Hepatocyte (in vitro differentiated cells): ENCODE measurements around the gene LEMD2. TPM values are rescaled to one million over a fixed set of nuclear protein-coding genes. Genes with fewer than 3 reads are reported as not detected.

Source experiments
- DNase-seq: peaks from one replicate; pipeline ENCODE4 v3.0.0-alpha.2; 2016; ENCODE audit warnings: low spot score
- H2AFZ ChIP-seq: fragments of 200-600 bp; sonication (generic); 2 replicates; pipeline ENCODE4 v1.6.0; 2016; ENCODE audit warnings: antibody characterized with exemption, mild to moderate bottlenecking
- H3K27ac ChIP-seq: fragments of 200-600 bp; sonication (generic); 2 replicates; pipeline ENCODE4 v1.5.1; 2016; ENCODE audit warnings: mild to moderate bottlenecking
- H3K27me3 ChIP-seq: fragments of 200-600 bp; sonication (generic); 2 replicates; pipeline ENCODE4 v1.6.1; 2016
- H3K36me3 ChIP-seq: fragments of 200-600 bp; sonication (generic); replicated peaks from 2 replicates; pipeline ENCODE4 v1.5.1; 2016; ENCODE audit warnings: low read depth; ENCODE audit not compliant: insufficient read depth
- H3K4me1 ChIP-seq: fragments of 200-600 bp; sonication (generic); 2 replicates; pipeline ENCODE4 v1.5.1; 2016; ENCODE audit warnings: mild to moderate bottlenecking, moderate library complexity; ENCODE audit not compliant: insufficient read depth
- H3K4me2 ChIP-seq: fragments of 200-600 bp; sonication (generic); 2 replicates; pipeline ENCODE4 v1.6.0; 2016
- H3K4me3 ChIP-seq: fragments of 200-600 bp; sonication (generic); 2 replicates; pipeline ENCODE4 v1.5.1; 2016; ENCODE audit warnings: mild to moderate bottlenecking
- H3K79me2 ChIP-seq: fragments of 200-600 bp; sonication (generic); 2 replicates; pipeline ENCODE4 v1.6.0; 2017; ENCODE audit warnings: mild to moderate bottlenecking
- H3K9me2 ChIP-seq: fragments of 200-600 bp; sonication (generic); replicated peaks from 2 replicates; pipeline ENCODE4 v1.6.0; 2017; ENCODE audit warnings: mild to moderate bottlenecking; ENCODE audit not compliant: insufficient read depth
- H3K9me3 ChIP-seq: fragments of 200-600 bp; sonication (generic); 2 replicates; pipeline ENCODE4 v1.5.1; 2016; ENCODE audit warnings: low read depth, mild to moderate bottlenecking
- H4K20me1 ChIP-seq: fragments of 200-600 bp; sonication (generic); 2 replicates; pipeline ENCODE4 v1.6.0; 2016; ENCODE audit warnings: mild to moderate bottlenecking; ENCODE audit not compliant: insufficient read depth, poor library complexity, severe bottlenecking
- CTCF ChIP-seq: fragments of 200-600 bp; sonication (generic); IDR thresholded peaks from 2 replicates; pipeline ENCODE4 v1.5.1; 2016; ENCODE audit warnings: antibody characterized with exemption, mild to moderate bottlenecking; ENCODE audit not compliant: poor library complexity
- EZH2 ChIP-seq: fragments of 200-600 bp; sonication (generic); IDR thresholded peaks from 2 replicates; pipeline ENCODE4 v1.6.1; 2016; ENCODE audit warnings: antibody characterized with exemption, mild to moderate bottlenecking, borderline replicate concordance
- EZH2phosphoT487 ChIP-seq: fragments of 200-600 bp; sonication (generic); IDR thresholded peaks from one replicate; pipeline ENCODE4 v1.6.1; 2018; ENCODE audit warnings: antibody characterized with exemption, mild to moderate bottlenecking, low read depth, moderate library complexity; ENCODE audit not compliant: unreplicated experiment, severe bottlenecking
- WGBS: methylation state at CpG from one replicate; pipeline ENCODE4 v1.1.6; 2016; ENCODE audit warnings: low lambda C conversion rate; ENCODE audit errors: missing lambda C conversion rate; 5-methylcytosine and 5-hydroxymethylcytosine counted together
- polyA plus RNA-seq: library from polyadenylated mRNA; unstranded; fragments of >200 nt; fragmentation: Nextera tagmentation; extraction: Ambion mirVana; gene quantifications from 2 replicates; pipeline ENCODE4 v1.2.1, GENCODE V29; 2016
- total RNA-seq: library from RNA; depleted of rRNA; stranded (reverse); fragments of >200 nt; gene quantifications from 2 replicates; pipeline ENCODE4 v1.2.3, GENCODE V29; 2014

Gene LEMD2
- total RNA-seq: 38.1 and 41.5 TPM in 2 replicates
- polyA plus RNA-seq: 66.3 and 68.2 TPM in 2 replicates

- H3K27me3 ChIP-seq: no peaks in the 10 kb centered on the region
- H3K9me2 ChIP-seq: no peaks in the 10 kb centered on the region
- peaks cover 31% of the 10 kb centered on the region for H3K4me1 ChIP-seq
- no peaks in the 10 kb centered on the region for H3K9me3 ChIP-seq
- DNase-seq: peak; percentile 96
- TF ChIP-seq EZH2 (no peak), EZH2phosphoT487 (no peak), CTCF (no peak)
- H3K4me2 ChIP-seq: peak within 1 kb of the TSS; percentile 94
- 6% methylated on average over 74 of the region's 86 CpGs for WGBS
- peak within 1 kb of the TSS; percentile 83 for H3K4me3 ChIP-seq
- peak within 1 kb of the TSS; percentile 99 for H2AFZ ChIP-seq
- peaks cover 44% of the 10 kb centered on the region for H3K79me2 ChIP-seq
- H4K20me1 ChIP-seq: peaks cover 39% of the 10 kb centered on the region
- H3K27ac ChIP-seq: peak within 1 kb of the TSS; percentile 98
- H3K36me3 ChIP-seq: no peaks in the 10 kb centered on the region
These were observed at the start of gene LEMD2 for GRCh38 chr6:33788694-33789549. LEMD2 (minus strand) TSS chr6:33789130; CDS start chr6:33789116, 14 bp downstream.

GRCh38 chr6:33837971-33838665 lies 49.2 kb upstream of the LEMD2 start:
- Histone ChIP-seq H3K79me2 (no peaks in the 10 kb centered on the region), H4K20me1 (no peaks in the 10 kb centered on the region), H3K27ac (peak overlapping the region; percentile 38), H3K4me1 (peaks cover 28% of the 10 kb centered on the region), H3K4me2 (no peak overlapping the region), H3K9me3 (no peaks in the 10 kb centered on the region), H3K27me3 (no peaks in the 10 kb centered on the region), H3K4me3 (no peak overlapping the region), H3K36me3 (no peaks in the 10 kb centered on the region), H3K9me2 (no peaks in the 10 kb centered on the region), H2AFZ (no peak overlapping the region)
- 44% methylated on average over 12 of the region's 12 CpGs for WGBS
- TF ChIP-seq EZH2: no peak
- TF ChIP-seq CTCF: no peak
- no peak for TF ChIP-seq EZH2phosphoT487
- DNase-seq: peak; percentile 42

- no peaks in the 10 kb centered on the region for H3K36me3 ChIP-seq
- no peak overlapping the region for H3K4me2 ChIP-seq
- H3K4me3 ChIP-seq: no peak overlapping the region
- no peak overlapping the region for H3K27ac ChIP-seq
- DNase-seq: no peak
- H4K20me1 ChIP-seq: no peaks in the 10 kb centered on the region
- H3K9me2 ChIP-seq: no peaks in the 10 kb centered on the region
- WGBS: 95% methylated on average over 3 of the region's 3 CpGs
- no peak for TF ChIP-seq EZH2phosphoT487
- no peaks in the 10 kb centered on the region for H3K9me3 ChIP-seq
- H3K4me1 ChIP-seq: peaks cover 28% of the 10 kb centered on the region
- no peak overlapping the region for H2AFZ ChIP-seq
- H3K79me2 ChIP-seq: no peaks in the 10 kb centered on the region
- no peaks in the 10 kb centered on the region for H3K27me3 ChIP-seq
These were observed 48.0 kb upstream of the LEMD2 start for GRCh38 chr6:33836806-33837469.
